Body of pancreas (tissue), 4 donors: ENCODE results near the gene MRPS25. TPM values are rescaled to one million over a fixed set of nuclear protein-coding genes. Genes with fewer than 3 reads are reported as not detected.

ENCODE experiments used
- ATAC-seq: fragments of 150-250 bp; one replicate; pipeline ENCODE4 v1.9.1; 2016
- DNase-seq, 4 donors: peaks; one replicate each; pipeline ENCODE4 v3.0.0-alpha.2; 2019
- H3K27ac ChIP-seq, 4 donors: fragments of 200-600 bp; sonication (generic); 1 replicate in 3 of 4; 2 replicates in 1 of 4; pipeline versions ENCODE4 v1.5.1 to v1.6.1; 2016 to 2019; ENCODE audit warnings: mild to moderate bottlenecking in 1 of 4, mixed read lengths in 1 of 4, moderate library complexity in 1 of 4
- H3K27me3 ChIP-seq, 2 donors: fragments of 200-600 bp; sonication (generic); one replicate each; pipeline ENCODE4 v1.6.0; 2016; ENCODE audit warnings: mild to moderate bottlenecking in 1 of 2
- H3K36me3 ChIP-seq, 2 donors: fragments of 200-600 bp; sonication (generic); replicated peaks in 1 of 2; 2 replicates each; pipeline ENCODE4 v1.5.1; 2016; ENCODE audit warnings: low read depth in 2 of 2; ENCODE audit not compliant: insufficient read depth in 1 of 2
- H3K4me1 ChIP-seq: fragments of 200-600 bp; sonication (generic); one replicate; pipeline ENCODE4 v1.6.0; 2016
- H3K4me3 ChIP-seq, 2 donors: fragments of 200-600 bp; sonication (generic); 1 replicate in 1 of 2; 2 replicates in 1 of 2; pipeline ENCODE4 v1.5.1; 2016 to 2019
- H3K9me3 ChIP-seq, 3 donors: fragments of 200-600 bp; sonication (generic); 1 replicate in 2 of 3; 2 replicates in 1 of 3; pipeline ENCODE4 v1.5.1; 2016
- POLR2A ChIP-seq, 3 donors: fragments of 450-650 bp; IDR thresholded peaks; one replicate each; pipeline ENCODE4 v1.6.1; 2016; ENCODE audit warnings: antibody characterized with exemption in 3 of 3, mild to moderate bottlenecking in 2 of 3
- WGBS, 2 donors: methylation state at CpG; one replicate each; pipeline ENCODE4 v1.1.5; 2017; 5-methylcytosine and 5-hydroxymethylcytosine counted together
- intact Hi-C: fragments of 100-400 bp; cut with DNase I; formaldehyde crosslinking; loops from one replicate; pipeline ENCODE4 v1.15.1; 2023
- total RNA-seq, 2 donors: library from RNA; depleted of rRNA; stranded (reverse); fragments of >200 nt; gene quantifications; one replicate each; pipeline ENCODE4 v1.1.0, GENCODE V29; 2016
- TF ChIP-seq, protein P1 (sequence below), 7 experiments: fragments of 450-650 bp in 4 of 7; fragments of 200-600 bp in 3 of 7; sonication (generic) in 3 of 7; IDR thresholded peaks; one replicate each; pipeline ENCODE4 v1.5.1; 2016 to 2019; ENCODE audit warnings: antibody characterized with exemption in 7 of 7

MRPS25 gene
- total RNA-seq, 2 donors from 2014 or later, result 17.1 to 24.7 TPM

GRCh38 chr3:15051531-15051930 is 13.6 kb downstream of the MRPS25 start:
- DNase-seq (peak; percentile 31 to 48 (median 34)), ATAC-seq (peak; percentile 76)
- H3K27ac ChIP-seq, result no peak overlapping the region
- 65% methylated on average over 1 of the region's 1 CpG; no CpG with 5 or more reads in 1 of the 2 donors for WGBS, 2 donors
- H3K4me3 ChIP-seq, result no peak overlapping the region
- peaks cover 9% of the 10 kb centered on the region for H3K4me1 ChIP-seq
- H3K9me3 ChIP-seq, result no peaks in the 10 kb centered on the region
- intact Hi-C loops, result no loop called here
- peaks cover 0 to 25% of the 10 kb centered on the region in 2 donors for H3K36me3 ChIP-seq
- no peaks in the 10 kb centered on the region for H3K27me3 ChIP-seq
- TF ChIP-seq, protein P1, sequence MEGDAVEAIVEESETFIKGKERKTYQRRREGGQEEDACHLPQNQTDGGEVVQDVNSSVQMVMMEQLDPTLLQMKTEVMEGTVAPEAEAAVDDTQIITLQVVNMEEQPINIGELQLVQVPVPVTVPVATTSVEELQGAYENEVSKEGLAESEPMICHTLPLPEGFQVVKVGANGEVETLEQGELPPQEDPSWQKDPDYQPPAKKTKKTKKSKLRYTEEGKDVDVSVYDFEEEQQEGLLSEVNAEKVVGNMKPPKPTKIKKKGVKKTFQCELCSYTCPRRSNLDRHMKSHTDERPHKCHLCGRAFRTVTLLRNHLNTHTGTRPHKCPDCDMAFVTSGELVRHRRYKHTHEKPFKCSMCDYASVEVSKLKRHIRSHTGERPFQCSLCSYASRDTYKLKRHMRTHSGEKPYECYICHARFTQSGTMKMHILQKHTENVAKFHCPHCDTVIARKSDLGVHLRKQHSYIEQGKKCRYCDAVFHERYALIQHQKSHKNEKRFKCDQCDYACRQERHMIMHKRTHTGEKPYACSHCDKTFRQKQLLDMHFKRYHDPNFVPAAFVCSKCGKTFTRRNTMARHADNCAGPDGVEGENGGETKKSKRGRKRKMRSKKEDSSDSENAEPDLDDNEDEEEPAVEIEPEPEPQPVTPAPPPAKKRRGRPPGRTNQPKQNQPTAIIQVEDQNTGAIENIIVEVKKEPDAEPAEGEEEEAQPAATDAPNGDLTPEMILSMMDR (IDR thresholded peaks at IDR 0.05), result peak; percentile 4 to 47 (median 26)
- no peak for TF ChIP-seq POLR2A (IDR thresholded peaks at IDR 0.05)

GRCh38 chr3:15050405-15051092 is 14.6 kb downstream of the MRPS25 start:
- Histone ChIP-seq H3K36me3 (peaks cover 0 to 29% of the 10 kb centered on the region in 2 donors), H3K9me3 (no peaks in the 10 kb centered on the region), H3K27me3 (no peaks in the 10 kb centered on the region), H3K4me1 (peaks cover 9% of the 10 kb centered on the region), H3K27ac (no peak overlapping the region), H3K4me3 (no peak overlapping the region)
- WGBS, 2 donors, result 63 to 69% methylated on average over 3 of the region's 3 CpGs
- DNase-seq, result no peak
- ATAC-seq, result no peak
- TF ChIP-seq POLR2A (IDR thresholded peaks at IDR 0.05), result no peak
- TF ChIP-seq, protein P1 (IDR thresholded peaks at IDR 0.05), result no peak
- intact Hi-C loops, result no loop called here

DNA sequence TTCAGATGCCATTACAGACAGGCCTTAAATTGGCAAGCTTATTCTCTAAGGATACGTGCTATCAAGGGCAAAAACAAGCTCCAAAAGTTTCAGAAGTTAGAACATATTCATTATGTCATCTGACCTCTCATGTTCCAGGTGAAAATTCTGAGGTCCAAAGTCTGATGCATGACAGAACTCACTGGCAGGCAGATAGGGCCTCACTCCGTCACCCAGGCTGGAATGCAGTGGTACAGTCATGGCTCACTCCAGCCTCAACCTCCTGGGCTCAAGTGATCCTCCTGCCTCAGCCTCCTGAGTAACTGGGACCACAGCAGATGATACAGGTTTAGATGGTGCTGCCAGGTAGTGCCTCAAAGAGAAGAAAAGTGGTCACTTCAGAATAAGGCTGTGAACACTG is 15.5 kb downstream of the MRPS25 start:
- intact Hi-C loops, result no loop called here
- Histone ChIP-seq H3K4me3 (no peak overlapping the region), H3K27ac (no peak overlapping the region), H3K36me3 (peaks cover 0 to 32% of the 10 kb centered on the region in 2 donors), H3K27me3 (no peaks in the 10 kb centered on the region), H3K9me3 (no peaks in the 10 kb centered on the region), H3K4me1 (peaks cover 9% of the 10 kb centered on the region)
- no peak for DNase-seq
- no peak for TF ChIP-seq POLR2A (IDR thresholded peaks at IDR 0.05)
- TF ChIP-seq, protein P1 (IDR thresholded peaks at IDR 0.05), result no peak
- WGBS, 2 donors, result 71 to 97% methylated on average over 2 of the region's 2 CpGs
- no peak for ATAC-seq

DNA sequence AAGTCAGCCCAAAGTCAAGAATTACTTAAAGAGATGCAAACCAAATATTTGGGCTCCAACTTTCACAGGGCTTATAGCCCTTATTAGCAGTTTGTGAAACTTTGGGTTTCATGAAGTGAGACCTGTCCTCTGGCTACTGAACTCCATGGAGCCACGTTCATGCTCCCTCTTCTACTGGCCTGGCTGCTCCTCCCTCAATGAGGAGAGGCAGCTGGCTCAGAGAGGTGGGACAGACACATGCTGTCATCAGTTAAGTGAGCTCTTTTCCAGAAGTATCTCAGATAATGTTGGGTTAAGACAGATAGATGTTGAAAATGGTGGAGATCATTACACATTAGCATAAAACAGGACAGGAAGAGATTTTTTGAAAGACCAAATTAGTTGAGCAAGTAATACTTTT is 19.4 kb downstream of the MRPS25 start:
- no peak for ATAC-seq
- 77 to 100% methylated on average over 1 of the region's 1 CpG for WGBS, 2 donors
- Histone ChIP-seq H3K4me1 (peaks cover 9% of the 10 kb centered on the region), H3K4me3 (no peak overlapping the region), H3K36me3 (peaks cover 0 to 28% of the 10 kb centered on the region in 2 donors), H3K27ac (no peak overlapping the region), H3K27me3 (no peaks in the 10 kb centered on the region), H3K9me3 (no peaks in the 10 kb centered on the region)
- DNase-seq, result no peak
- intact Hi-C loops, result no loop called here
- no peak for TF ChIP-seq POLR2A (IDR thresholded peaks at IDR 0.05)
- TF ChIP-seq, protein P1 (IDR thresholded peaks at IDR 0.05), result no peak

DNA sequence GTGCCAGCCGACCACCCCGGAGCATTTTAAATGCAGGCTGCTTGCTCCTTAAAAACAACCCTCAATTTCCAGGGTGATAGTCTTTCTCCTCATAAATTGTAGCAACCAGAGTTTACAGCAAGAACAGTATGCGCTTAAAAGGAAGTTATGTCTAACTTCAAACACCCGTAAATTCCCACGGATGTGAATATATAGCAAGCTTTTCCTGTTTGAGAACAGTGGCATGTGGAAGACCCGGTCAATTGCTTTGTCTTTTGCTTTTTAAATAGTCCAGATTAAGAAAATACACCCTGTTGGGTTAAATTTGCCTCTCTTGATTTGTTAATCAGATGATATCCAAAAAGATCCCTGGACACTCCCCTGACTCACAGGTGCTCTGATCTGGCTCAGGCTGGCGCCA is 20.8 kb downstream of the MRPS25 start:
- no peaks in the 10 kb centered on the region for H3K4me1 ChIP-seq
- peaks cover 0 to 24% of the 10 kb centered on the region in 2 donors for H3K36me3 ChIP-seq
- no peak overlapping the region for H3K4me3 ChIP-seq
- H3K27ac ChIP-seq, result no peak overlapping the region
- no peak for ATAC-seq
- H3K27me3 ChIP-seq, result no peaks in the 10 kb centered on the region
- no peak for TF ChIP-seq POLR2A (IDR thresholded peaks at IDR 0.05)
- TF ChIP-seq, protein P1 (IDR thresholded peaks at IDR 0.05), result no peak
- H3K9me3 ChIP-seq, result no peaks in the 10 kb centered on the region
- 71 to 83% methylated on average over 7 of the region's 7 CpGs for WGBS, 2 donors
- DNase-seq, result no peak
- intact Hi-C loops, result no loop called here
